ENCODE results near the gene SGCA. TPM values are rescaled to one million over a fixed set of nuclear protein-coding genes. Genes with fewer than 3 reads are reported as not detected.

The SGCA gene
- total and polyA plus RNA-seq, 2 of the 8 experiments (the other 6 are each of a cell fraction or from before 2014, with no cell fraction given): 0.12 TPM; not detected in 1

DNA sequence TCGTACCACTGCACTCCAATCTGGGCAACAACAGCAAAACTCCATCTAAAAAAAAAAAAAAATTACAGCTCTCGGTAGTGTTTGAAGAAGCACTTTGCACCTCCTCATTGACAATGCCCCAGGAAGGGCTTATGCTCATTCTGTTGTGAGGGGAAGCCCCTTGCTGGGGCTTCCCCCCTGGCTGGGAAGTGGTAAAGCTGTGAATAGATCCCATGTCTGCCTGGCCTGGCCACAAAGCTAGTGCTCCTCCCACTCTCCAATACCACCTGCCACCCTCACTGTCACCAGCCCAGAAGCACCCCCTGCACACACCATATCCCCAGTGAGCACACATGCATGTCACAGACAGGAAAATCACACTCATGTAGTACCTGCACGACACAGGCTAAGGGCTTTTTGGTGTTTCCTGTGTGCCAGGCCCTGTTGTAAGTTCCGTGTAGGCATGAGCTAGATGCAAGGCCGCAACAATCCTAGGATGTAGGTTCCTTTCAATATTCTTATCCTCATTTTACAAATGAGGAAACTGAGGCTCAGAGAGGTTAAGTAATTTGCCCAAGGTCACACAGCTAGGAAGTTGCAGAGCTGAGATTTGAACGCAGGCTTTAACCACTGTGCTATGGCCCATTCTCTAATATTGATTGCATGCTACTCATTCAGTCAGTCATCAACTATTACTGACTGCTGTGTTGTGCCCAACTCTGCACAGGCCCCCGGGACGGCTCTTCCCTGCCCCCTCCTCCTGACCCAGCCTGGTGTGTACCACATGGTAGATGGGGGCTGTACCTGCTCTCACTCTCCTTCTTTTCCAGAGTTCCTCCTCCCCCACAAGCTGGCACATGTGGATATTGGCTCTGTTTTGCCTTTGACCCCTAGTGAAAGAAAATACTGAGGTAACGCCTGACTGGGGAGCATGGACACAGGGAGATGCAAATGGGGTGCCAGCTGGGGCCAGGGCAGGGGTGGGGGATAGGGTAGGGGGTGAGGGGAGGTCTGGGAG, 47.5 kb downstream of the SGCA start:
- H2AFZ ChIP-seq (ENCODE audit: low read length): no peak overlapping the region
- H3K18ac ChIP-seq (ENCODE audit: extremely low read depth, low read length): 0 out of 2 replicates have a peak overlapping the region, but pooled peaks have one; percentile 6
- H3K4me2 ChIP-seq (ENCODE audit: insufficient read depth in 1 of 2, low read depth in 2 of 2, low read length in 2 of 2): no peak overlapping the region
- WGBS, 2 experiments (ENCODE audit: extremely low coverage in 1 of 2, insufficient coverage in 1 of 2, insufficient read length in 1 of 2, insufficient replicate concordance in 2 of 2, low coverage in 1 of 2, low lambda C conversion rate in 2 of 2, missing lambda C conversion rate in 1 of 2): 74% methylated on average over 9 of the region's 9 CpGs; no CpG with 5 or more reads in 1 of the 2 experiments
- FAIRE-seq (no peak), DNase-seq (ENCODE audit: low read depth in 1 of 2, low spot score in 2 of 2) (no peak)
- no peak overlapping the region for H3K27ac ChIP-seq (ENCODE audit: low read depth, low read length)
- H2BK12ac ChIP-seq (ENCODE audit: low read depth, low read length): peak overlapping the region; percentile 29; the same call in 1 of the 2 replicates
- H3K4me1 ChIP-seq (replicated peaks in 1 of 4; ENCODE audit: control insufficient read depth in 3 of 4, insufficient read depth in 4 of 4, low read length in 3 of 4): peaks cover 13 to 36% (median 28%) of the 10 kb centered on the region in 4 experiments
- H3K79me2 ChIP-seq (ENCODE audit: control insufficient read depth in 1 of 2, insufficient read depth in 2 of 2, low read length in 2 of 2): no peaks in the 10 kb centered on the region
- H3K9me3 ChIP-seq (ENCODE audit: insufficient read depth in 2 of 2, low read depth in 1 of 2, low read length in 1 of 2): no peaks in the 10 kb centered on the region
- peak overlapping the region; percentile 58 for H4K91ac ChIP-seq (replicated peaks; ENCODE audit: insufficient read length, low read length)
- H3K79me1 ChIP-seq (ENCODE audit: low read depth, low read length): no peaks in the 10 kb centered on the region
- no peaks in the 10 kb centered on the region; a peak in 1 of 7 replicates for H3K27me3 ChIP-seq (replicated peaks in 1 of 4; ENCODE audit: control insufficient read depth in 3 of 4, extremely low read depth in 1 of 4, insufficient read depth in 3 of 4, low read length in 3 of 4)
- no peak overlapping the region for H3K23ac ChIP-seq (ENCODE audit: insufficient read length)
- H3K14ac ChIP-seq (ENCODE audit: insufficient read length): no peak overlapping the region
- no peaks in the 10 kb centered on the region; the same call in 1 of the 2 replicates for H3K23me2 ChIP-seq (ENCODE audit: low read depth, low read length)
- H2BK15ac ChIP-seq (ENCODE audit: low read length): no peak overlapping the region
- POLR2A ChIA-PET (ENCODE audit: partially characterized antibody): interaction anchor here (0.6 to 1.6 kb wide), 5 partner anchors 13 to 1670 kb away, joined by 3 to 8 read pairs (median 3); partner anchors contain the start of gene COL1A1
- H2BK120ac ChIP-seq (replicated peaks; ENCODE audit: low read depth, low read length): no peak overlapping the region
- no peak overlapping the region for H3K4ac ChIP-seq (replicated peaks; ENCODE audit: insufficient read length, low read depth, low read length)
- H2BK5ac ChIP-seq (ENCODE audit: low read depth, low read length): no peak overlapping the region
- H3K4me3 ChIP-seq (ENCODE audit: extremely low read depth in 1 of 4, insufficient read depth in 2 of 4, low read depth in 3 of 4, low read length in 4 of 4): no peak overlapping the region
- no peak overlapping the region for H4K5ac ChIP-seq (ENCODE audit: insufficient read length, low read depth, low read length)
- H3K9ac ChIP-seq (replicated peaks in 1 of 4; ENCODE audit: extremely low read depth in 1 of 4, low read depth in 3 of 4, low read length in 3 of 4): no peak overlapping the region
- H2AK5ac ChIP-seq (ENCODE audit: low read depth, low read length): no peak overlapping the region
- no peak overlapping the region for H3K56ac ChIP-seq (replicated peaks; ENCODE audit: insufficient read length, low read depth, low read length)
- CTCF ChIA-PET (ENCODE audit: partially characterized antibody): interaction anchor here (0.6 to 24.4 kb wide), 19 partner anchors 8 to 215 kb away, joined by 3 to 1349 read pairs (median 5); partner anchors contain the start of genes COL1A1 and TMEM92
- 0 out of 2 replicates have a peak overlapping the region, but pooled peaks have one; percentile 5 for H2BK20ac ChIP-seq (ENCODE audit: low read length)
- H3K36me3 ChIP-seq (ENCODE audit: control insufficient read depth in 2 of 4, insufficient read depth in 4 of 4, low read length in 3 of 4): no peaks in the 10 kb centered on the region
- no peaks in the 10 kb centered on the region for H4K20me1 ChIP-seq (replicated peaks in 1 of 2; ENCODE audit: control insufficient read depth in 1 of 2, insufficient read depth in 2 of 2, low read length in 2 of 2)
- no peak overlapping the region for H4K8ac ChIP-seq (ENCODE audit: extremely low read depth, insufficient read depth, low read length)
- TF ChIP-seq, protein P1, sequence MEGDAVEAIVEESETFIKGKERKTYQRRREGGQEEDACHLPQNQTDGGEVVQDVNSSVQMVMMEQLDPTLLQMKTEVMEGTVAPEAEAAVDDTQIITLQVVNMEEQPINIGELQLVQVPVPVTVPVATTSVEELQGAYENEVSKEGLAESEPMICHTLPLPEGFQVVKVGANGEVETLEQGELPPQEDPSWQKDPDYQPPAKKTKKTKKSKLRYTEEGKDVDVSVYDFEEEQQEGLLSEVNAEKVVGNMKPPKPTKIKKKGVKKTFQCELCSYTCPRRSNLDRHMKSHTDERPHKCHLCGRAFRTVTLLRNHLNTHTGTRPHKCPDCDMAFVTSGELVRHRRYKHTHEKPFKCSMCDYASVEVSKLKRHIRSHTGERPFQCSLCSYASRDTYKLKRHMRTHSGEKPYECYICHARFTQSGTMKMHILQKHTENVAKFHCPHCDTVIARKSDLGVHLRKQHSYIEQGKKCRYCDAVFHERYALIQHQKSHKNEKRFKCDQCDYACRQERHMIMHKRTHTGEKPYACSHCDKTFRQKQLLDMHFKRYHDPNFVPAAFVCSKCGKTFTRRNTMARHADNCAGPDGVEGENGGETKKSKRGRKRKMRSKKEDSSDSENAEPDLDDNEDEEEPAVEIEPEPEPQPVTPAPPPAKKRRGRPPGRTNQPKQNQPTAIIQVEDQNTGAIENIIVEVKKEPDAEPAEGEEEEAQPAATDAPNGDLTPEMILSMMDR (IDR thresholded peaks at IDR 0.05; ENCODE audit: control extremely low read depth in 1 of 3, insufficient read depth in 1 of 3, low read depth in 1 of 3, low read length in 3 of 3): peak; percentile 35 to 56 (median 52); a peak in 3 of 4 replicates
- no peak for TF ChIP-seq YY1 (IDR thresholded peaks at IDR 0.05; ENCODE audit: low read depth, low read length)
- no peak for TF ChIP-seq GABPA (IDR thresholded peaks at IDR 0.05; ENCODE audit: borderline replicate concordance, insufficient read depth, low read length)
- no peak for TF ChIP-seq ATF3 (IDR thresholded peaks at IDR 0.05; ENCODE audit: insufficient read depth, low read depth, low read length)
- peak; percentile 18 to 43; a peak in 2 of 4 replicates for TF ChIP-seq RAD21 (IDR thresholded peaks at IDR 0.05 in 1 of 2, conservative IDR thresholded peaks at IDR 0.05 in 1 of 2; ENCODE audit: low read depth in 2 of 2, low read length in 2 of 2)
- TF ChIP-seq, protein P2, sequence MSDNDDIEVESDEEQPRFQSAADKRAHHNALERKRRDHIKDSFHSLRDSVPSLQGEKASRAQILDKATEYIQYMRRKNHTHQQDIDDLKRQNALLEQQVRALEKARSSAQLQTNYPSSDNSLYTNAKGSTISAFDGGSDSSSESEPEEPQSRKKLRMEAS (IDR thresholded peaks at IDR 0.05): 0 out of 2 replicates have a peak, but pooled peaks have one; percentile 11
